GM18498 (cell line): Measurements from ENCODE around the gene SRGAP1.
"Not testable (repeated sequence)": the region's sequence is repeated elsewhere in the genome, so short reads cannot be mapped to it uniquely, and the experiment has no call there.

Source experiments
- ATAC-seq: cut with Tn5 transposase; IDR thresholded peaks from one replicate; pipeline ENCODE4 v1.9.1; 2021; ENCODE audit warnings: mild to moderate bottlenecking, moderate library complexity; ENCODE audit not compliant: unreplicated experiment

SRGAP1 gene

GRCh38 chr12:64034901-64035576, 190.5 kb downstream of the SRGAP1 start:
- no peak for ATAC-seq

- ATAC-seq, result no peak
Measured at GRCh38 chr12:64036414-64036813, 191.9 kb downstream of the SRGAP1 start.

GRCh38 chr12:64039281-64039871, 194.9 kb downstream of the SRGAP1 start:
- no peak for ATAC-seq

- no peak for ATAC-seq
Measured at GRCh38 chr12:64042911-64043310, 198.4 kb downstream of the SRGAP1 start.

- ATAC-seq, result no peak
Measured at GRCh38 chr12:64044191-64044590, 199.7 kb downstream of the SRGAP1 start.

- ATAC-seq, result no peak
Measured at GRCh38 chr12:64051057-64051456, 206.6 kb downstream of the SRGAP1 start.

- no peak for ATAC-seq
Measured at GRCh38 chr12:64053117-64053516, 208.6 kb downstream of the SRGAP1 start.

- no peak for ATAC-seq
Measured at GRCh38 chr12:64054079-64054520, 209.6 kb downstream of the SRGAP1 start.

- ATAC-seq, result no peak
Measured at GRCh38 chr12:64056741-64057140, 212.2 kb downstream of the SRGAP1 start.

- ATAC-seq, result no peak
Measured at GRCh38 chr12:64057706-64058105, 213.2 kb downstream of the SRGAP1 start.

- ATAC-seq, result no peak
Measured at GRCh38 chr12:64058541-64059265, 214.2 kb downstream of the SRGAP1 start.

- ATAC-seq, result no peak
Measured at GRCh38 chr12:64059685-64060084, 215.2 kb downstream of the SRGAP1 start.

- ATAC-seq, result no peak
Measured at GRCh38 chr12:64061868-64062375, 217.4 kb downstream of the SRGAP1 start.

- no peak for ATAC-seq
Measured at GRCh38 chr12:64063121-64063520, 218.6 kb downstream of the SRGAP1 start.

- no peak for ATAC-seq
Measured at GRCh38 chr12:64064240-64064639, 219.7 kb downstream of the SRGAP1 start.

GRCh38 chr12:64064706-64065105, 220.2 kb downstream of the SRGAP1 start:
- ATAC-seq, result no peak

- ATAC-seq, result no peak
Measured at GRCh38 chr12:64065881-64066451, 221.5 kb downstream of the SRGAP1 start.

- ATAC-seq, result no peak
Measured at GRCh38 chr12:64066776-64067175, 222.3 kb downstream of the SRGAP1 start.

- ATAC-seq, result no peak
Measured at GRCh38 chr12:64070454-64070853, 226.0 kb downstream of the SRGAP1 start.

GRCh38 chr12:64072916-64073575, 228.5 kb downstream of the SRGAP1 start:
- no peak for ATAC-seq

- ATAC-seq, result not testable (repeated sequence)
Measured at GRCh38 chr12:64076565-64076964, 232.1 kb downstream of the SRGAP1 start.
